HepG2 (cell line): ENCODE measurements around the gene NME1. TPM values are rescaled to one million over a fixed set of nuclear protein-coding genes. Genes with fewer than 3 reads are reported as not detected.

Experiments
- ARNT ChIP-seq: fragments of 450-650 bp; IDR thresholded peaks from 2 replicates; pipeline ENCODE4 v1.6.1; 2017
- ATF7 ChIP-seq, 2 experiments: fragments of 450-650 bp in 1 of 2; sonication (generic) in 1 of 2; formaldehyde crosslinking in 1 of 2; IDR thresholded peaks; 2 replicates each; pipeline versions ENCODE4 v1.4.0 to v1.6.1; 2016 to 2020; ENCODE audit warnings: antibody characterized with exemption in 1 of 2, mild to moderate bottlenecking in 1 of 2, missing genetic modification reagents in 1 of 2
- CENPT ChIP-seq: sonication (generic); formaldehyde crosslinking; IDR thresholded peaks from 2 replicates; pipeline ENCODE4 v1.8.0; 2022; ENCODE audit warnings: low read depth, mild to moderate bottlenecking, moderate library complexity, missing genetic modification reagents
- ELF4 ChIP-seq: sonication (generic); formaldehyde crosslinking; IDR thresholded peaks from 2 replicates; pipeline ENCODE4 v1.5.0; 2020; ENCODE audit warnings: missing genetic modification reagents, mild to moderate bottlenecking, moderate library complexity, borderline replicate concordance
- EP300 ChIP-seq, 3 experiments: sonication (generic) in 1 of 3; formaldehyde crosslinking in 1 of 3; IDR thresholded peaks; 2 replicates each; pipeline versions ENCODE4 v1.5.1 to v1.6.1; 2011 to 2020; ENCODE audit warnings: low read depth in 2 of 3, low read length in 2 of 3, borderline replicate concordance in 1 of 3, improper control_type of control experiment in 1 of 3, mild to moderate bottlenecking in 1 of 3, missing genetic modification reagents in 1 of 3, moderate library complexity in 1 of 3
- FIP1L1 ChIP-seq: fragments of 200-400 bp; formaldehyde crosslinking; IDR thresholded peaks from 2 replicates; pipeline ENCODE4 v1.6.1; 2018; ENCODE audit warnings: low read depth, mild to moderate bottlenecking, low read length, moderate library complexity, borderline replicate concordance; ENCODE audit not compliant: insufficient read depth
- FOSL2 ChIP-seq: sonication (generic); formaldehyde crosslinking; IDR thresholded peaks from 2 replicates; pipeline ENCODE4 v1.4.0; 2020; ENCODE audit warnings: missing genetic modification reagents
- HMG20B ChIP-seq: conservative IDR thresholded peaks from 2 replicates; pipeline ENCODE4 v1.6.1; 2016; ENCODE audit warnings: missing genetic modification reagents, missing compliant biosample characterization
- HOXA3 ChIP-seq: sonication (generic); formaldehyde crosslinking; IDR thresholded peaks from 2 replicates; pipeline ENCODE4 v1.5.0; 2020; ENCODE audit warnings: missing genetic modification reagents
- ISX ChIP-seq: sonication (generic); formaldehyde crosslinking; conservative IDR thresholded peaks from 2 replicates; pipeline ENCODE4 v1.5.0; 2020; ENCODE audit warnings: missing genetic modification reagents
- MTF1 ChIP-seq: sonication (generic); formaldehyde crosslinking; IDR thresholded peaks from 2 replicates; pipeline ENCODE4 v1.5.0; 2020; ENCODE audit warnings: missing genetic modification reagents
- NCOR1 ChIP-seq: fragments of 200-600 bp; sonication (generic); IDR thresholded peaks from 2 replicates; pipeline ENCODE4 v1.7.0; 2017; ENCODE audit warnings: antibody characterized with exemption, low read length, borderline replicate concordance
- NRL ChIP-seq: sonication (generic); formaldehyde crosslinking; IDR thresholded peaks from 2 replicates; pipeline ENCODE4 v1.5.0; 2020; ENCODE audit warnings: missing genetic modification reagents, mild to moderate bottlenecking, moderate library complexity, borderline replicate concordance
- PCBP1 ChIP-seq: fragments of 200-400 bp; formaldehyde crosslinking; IDR thresholded peaks from 2 replicates; pipeline ENCODE4 v1.6.1; 2017; ENCODE audit warnings: mild to moderate bottlenecking, low read depth, low read length, borderline replicate concordance
- POLR2AphosphoS2 ChIP-seq: IDR thresholded peaks from 2 replicates; pipeline ENCODE4 v1.6.1; 2011; ENCODE audit warnings: low read depth, low read length, improper control_type of control experiment
- SMAD3 ChIP-seq: sonication (generic); formaldehyde crosslinking; IDR thresholded peaks from 2 replicates; pipeline ENCODE4 v1.4.0; 2020; ENCODE audit warnings: missing genetic modification reagents
- SYNCRIP ChIP-seq: fragments of 200-400 bp; formaldehyde crosslinking; IDR thresholded peaks from 2 replicates; pipeline ENCODE4 v1.6.1; 2018; ENCODE audit warnings: mild to moderate bottlenecking, low read depth, low read length; ENCODE audit not compliant: insufficient read depth
- TCF7L2 ChIP-seq: IDR thresholded peaks from 2 replicates; pipeline ENCODE4 v1.6.1; 2011; ENCODE audit warnings: mild to moderate bottlenecking, low read depth, low read length, moderate library complexity
- TGIF2 ChIP-seq: IDR thresholded peaks from 2 replicates; pipeline ENCODE4 v1.6.1; 2016; ENCODE audit warnings: control low read depth, missing compliant biosample characterization
- XRCC5 ChIP-seq: fragments of 200-400 bp; formaldehyde crosslinking; optimal IDR thresholded peaks from 2 replicates; pipeline ENCODE3; 2017; ENCODE audit warnings: mild to moderate bottlenecking, low read length
- ZMAT3 ChIP-seq: sonication (generic); formaldehyde crosslinking; conservative IDR thresholded peaks from 2 replicates; pipeline ENCODE4 v1.7.0; 2021; ENCODE audit warnings: missing genetic modification reagents
- ZNF235 ChIP-seq: sonication (generic); formaldehyde crosslinking; IDR thresholded peaks from 2 replicates; pipeline ENCODE4 v1.8.1; 2023; ENCODE audit warnings: mild to moderate bottlenecking, missing genetic modification reagents, borderline replicate concordance
- ZNF274 ChIP-seq: sonication (generic); formaldehyde crosslinking; IDR thresholded peaks from 2 replicates; pipeline ENCODE4 v1.5.1; 2020; ENCODE audit warnings: mild to moderate bottlenecking, missing genetic modification reagents
- ZNF563 ChIP-seq: sonication (generic); formaldehyde crosslinking; IDR thresholded peaks from 2 replicates; pipeline ENCODE4 v1.8.0; 2022; ENCODE audit warnings: mild to moderate bottlenecking, moderate library complexity, missing genetic modification reagents
- ZNF772 ChIP-seq: sonication (generic); formaldehyde crosslinking; IDR thresholded peaks from 2 replicates; pipeline ENCODE4 v1.5.0; 2020; ENCODE audit warnings: mild to moderate bottlenecking, missing genetic modification reagents
- polyA plus RNA-seq, 8 experiments: library from polyadenylated mRNA; depleted of rRNA in 3 of 8; stranded (reverse) in 7 of 8; unstranded in 1 of 8; fragments of >200 nt; fragmentation: Illumina TruSeq in 4 of 8; extraction: Trizol in 4 of 8; gene quantifications; 2 replicates each; pipeline versions ENCODE4 v1.2.1 to v1.2.3, GENCODE V29; 2011 to 2016; ENCODE audit warnings: low read depth in 4 of 8, missing spikeins in 1 of 8, mixed read lengths in 1 of 8; ENCODE audit not compliant: insufficient read depth in 1 of 8
- total RNA-seq, 5 experiments: library from RNA; depleted of rRNA; stranded (reverse); fragments of >200 nt; fragmentation: Illumina TruSeq; extraction: Trizol; gene quantifications; 2 replicates each; pipeline ENCODE4 v1.2.3, GENCODE V29; 2016; ENCODE audit warnings: low read depth in 1 of 5
- TF ChIP-seq, protein P1 (sequence below): sonication (generic); formaldehyde crosslinking; conservative IDR thresholded peaks from 2 replicates; pipeline ENCODE4 v1.4.0; 2020; ENCODE audit warnings: missing genetic modification reagents
- TF ChIP-seq, protein P2 (sequence below): sonication (generic); formaldehyde crosslinking; IDR thresholded peaks from 2 replicates; pipeline ENCODE4 v1.5.0; 2020; ENCODE audit warnings: mild to moderate bottlenecking, missing genetic modification reagents, borderline replicate concordance

Gene NME1
- total and polyA plus RNA-seq, 2 of the 13 experiments (the other 11 are each of a cell fraction or from before 2014, with no cell fraction given), result 295 to 516 TPM

DNA sequence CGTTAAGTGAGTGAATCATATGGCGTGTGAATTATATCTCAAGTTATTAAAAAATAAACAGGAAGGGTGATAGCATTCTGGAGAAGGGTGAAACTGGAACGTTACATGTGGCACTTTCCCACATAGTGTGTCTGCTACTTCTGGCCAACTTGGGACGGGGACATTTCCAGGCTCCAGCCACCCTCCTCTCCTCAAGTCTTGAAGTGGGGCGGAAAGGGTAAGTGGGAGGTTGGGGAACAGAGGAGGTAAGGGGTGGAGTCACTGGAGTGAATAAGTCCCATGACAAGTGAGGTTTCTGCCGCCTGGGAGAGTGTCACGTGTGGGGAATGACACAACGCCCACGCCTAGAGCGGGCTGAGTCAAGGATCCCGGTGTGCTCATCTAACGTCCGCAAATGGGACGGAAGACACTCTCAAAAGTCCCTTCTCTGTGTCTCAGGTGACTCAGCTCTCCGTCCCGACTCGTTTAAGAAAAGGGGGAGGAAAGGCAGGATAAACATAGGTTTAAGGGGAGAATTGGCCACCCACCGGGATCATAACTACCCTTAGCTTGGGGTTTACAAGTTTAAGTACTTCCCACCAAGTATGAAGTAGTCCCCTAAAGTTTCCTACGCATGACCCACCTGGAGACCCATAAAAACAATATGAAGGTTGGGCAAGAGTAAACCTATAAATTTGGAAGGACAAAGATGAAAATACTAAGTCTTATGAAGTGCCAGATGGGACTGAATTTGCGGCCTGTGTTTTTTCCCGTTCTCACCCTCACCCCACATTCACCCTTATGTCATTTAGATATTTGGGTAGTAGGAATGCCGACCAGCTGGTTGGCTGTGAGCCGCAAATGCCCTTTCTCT lies 31.5 kb upstream of the NME1 start (continued):
- TF ChIP-seq, protein P1, sequence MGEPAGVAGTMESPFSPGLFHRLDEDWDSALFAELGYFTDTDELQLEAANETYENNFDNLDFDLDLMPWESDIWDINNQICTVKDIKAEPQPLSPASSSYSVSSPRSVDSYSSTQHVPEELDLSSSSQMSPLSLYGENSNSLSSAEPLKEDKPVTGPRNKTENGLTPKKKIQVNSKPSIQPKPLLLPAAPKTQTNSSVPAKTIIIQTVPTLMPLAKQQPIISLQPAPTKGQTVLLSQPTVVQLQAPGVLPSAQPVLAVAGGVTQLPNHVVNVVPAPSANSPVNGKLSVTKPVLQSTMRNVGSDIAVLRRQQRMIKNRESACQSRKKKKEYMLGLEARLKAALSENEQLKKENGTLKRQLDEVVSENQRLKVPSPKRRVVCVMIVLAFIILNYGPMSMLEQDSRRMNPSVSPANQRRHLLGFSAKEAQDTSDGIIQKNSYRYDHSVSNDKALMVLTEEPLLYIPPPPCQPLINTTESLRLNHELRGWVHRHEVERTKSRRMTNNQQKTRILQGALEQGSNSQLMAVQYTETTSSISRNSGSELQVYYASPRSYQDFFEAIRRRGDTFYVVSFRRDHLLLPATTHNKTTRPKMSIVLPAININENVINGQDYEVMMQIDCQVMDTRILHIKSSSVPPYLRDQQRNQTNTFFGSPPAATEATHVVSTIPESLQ, result no peak
- TF ChIP-seq NRL (CRISPR knock-in tag) (0 out of 2 replicates have a peak, but pooled peaks have one; percentile 33), ZNF235 (no peak), ISX (CRISPR knock-in tag) (no peak), NCOR1 (no peak), ZNF274 (no peak), ARNT (no peak), HOXA3 (CRISPR knock-in tag) (peak; percentile 50), TCF7L2 (no peak), POLR2AphosphoS2 (no peak), SYNCRIP (no peak), ZMAT3 (CRISPR knock-in tag) (0 out of 2 replicates have a peak, but pooled peaks have one; percentile 52), ZNF772 (no peak), SMAD3 (CRISPR knock-in tag) (no peak), HMG20B (no peak), CENPT (CRISPR knock-in tag) (no peak), MTF1 (CRISPR knock-in tag) (no peak), XRCC5 (peak; percentile 42), TGIF2 (CRISPR knock-in tag) (peak; percentile 39; the same call in 1 of the 2 replicates), PCBP1 (no peak), ATF7 (IDR thresholded peaks at IDR 0.05) (no peak), ATF7 (CRISPR knock-in tag; IDR thresholded peaks at IDR 0.05) (no peak), ELF4 (CRISPR knock-in tag) (peak; percentile 84; the same call in 1 of the 2 replicates), EP300 (IDR thresholded peaks at IDR 0.05; ENCODE audit: low read depth in 2 of 2, low read length in 2 of 2) (peak in 1 of 2 experiments; percentile 11; a peak in 1 of 4 replicates), EP300 (CRISPR knock-in tag; IDR thresholded peaks at IDR 0.05; ENCODE audit: borderline replicate concordance) (peak; percentile 40), ZNF563 (CRISPR knock-in tag) (no peak), FOSL2 (CRISPR knock-in tag) (peak; percentile 87), FIP1L1 (no peak)
- TF ChIP-seq, protein P2, sequence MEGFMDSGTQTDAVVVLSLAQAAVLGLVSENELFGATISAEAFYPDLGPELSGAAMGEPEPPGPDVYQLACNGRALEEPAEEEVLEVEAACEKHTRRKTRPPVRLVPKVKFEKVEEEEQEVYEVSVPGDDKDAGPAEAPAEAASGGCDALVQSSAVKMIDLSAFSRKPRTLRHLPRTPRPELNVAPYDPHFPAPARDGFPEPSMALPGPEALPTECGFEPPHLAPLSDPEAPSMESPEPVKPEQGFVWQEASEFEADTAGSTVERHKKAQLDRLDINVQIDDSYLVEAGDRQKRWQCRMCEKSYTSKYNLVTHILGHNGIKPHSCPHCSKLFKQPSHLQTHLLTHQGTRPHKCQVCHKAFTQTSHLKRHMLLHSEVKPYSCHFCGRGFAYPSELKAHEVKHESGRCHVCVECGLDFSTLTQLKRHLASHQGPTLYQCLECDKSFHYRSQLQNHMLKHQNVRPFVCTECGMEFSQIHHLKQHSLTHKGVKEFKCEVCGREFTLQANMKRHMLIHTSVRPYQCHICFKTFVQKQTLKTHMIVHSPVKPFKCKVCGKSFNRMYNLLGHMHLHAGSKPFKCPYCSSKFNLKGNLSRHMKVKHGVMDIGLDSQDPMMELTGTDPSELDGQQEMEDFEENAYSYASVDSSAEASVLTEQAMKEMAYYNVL (CRISPR knock-in tag), result no peak
